ES-I3 (cell line): ENCODE measurements around the gene WDR20.

Source experiments
- H3K36me3 ChIP-seq: 2 replicates; pipeline ENCODE4 v1.6.1; 2013; ENCODE audit warnings: mild to moderate bottlenecking, low read length, control low read depth, moderate library complexity; ENCODE audit not compliant: insufficient read depth
- H3K4me1 ChIP-seq: 2 replicates; pipeline ENCODE4 v1.6.1; 2013; ENCODE audit warnings: mild to moderate bottlenecking, control low read depth, low read length; ENCODE audit not compliant: insufficient read depth
- H3K9ac ChIP-seq: 2 replicates; pipeline ENCODE4 v1.6.1; 2013; ENCODE audit warnings: low read depth, mild to moderate bottlenecking, low read length, moderate library complexity
- H3K9me3 ChIP-seq: 2 replicates; pipeline ENCODE4 v1.6.1; 2013; ENCODE audit warnings: mild to moderate bottlenecking, low read length, moderate library complexity; ENCODE audit not compliant: control insufficient read depth, insufficient read depth

WDR20 gene

DNA sequence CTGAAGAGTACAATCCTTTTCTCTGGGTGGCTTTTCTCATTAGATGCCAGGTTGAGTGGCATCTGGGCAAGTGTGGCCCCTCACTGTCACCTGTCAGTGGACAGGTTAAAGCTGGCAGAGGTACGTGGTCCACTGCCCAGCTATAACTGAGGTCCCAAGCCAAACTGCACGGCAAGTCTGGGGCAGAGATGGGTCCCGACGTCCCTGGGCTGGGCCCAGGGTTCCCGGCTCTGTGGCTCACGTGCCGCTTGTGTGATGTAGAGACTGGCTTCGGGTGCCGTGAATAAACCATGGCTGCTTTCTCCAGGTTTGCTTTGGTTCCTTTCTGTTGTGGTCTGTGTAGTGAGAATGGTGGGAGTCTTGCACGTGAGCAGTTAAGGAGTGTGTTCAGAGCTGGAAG lies 77.7 kb downstream of the WDR20 start:
- no peaks in the 10 kb centered on the region for H3K9me3 ChIP-seq
- no peak overlapping the region for H3K9ac ChIP-seq
- H3K4me1 ChIP-seq = 0 out of 2 replicates have a peak, but pooled peaks cover 6% of the 10 kb centered on the region
- no peaks in the 10 kb centered on the region for H3K36me3 ChIP-seq

DNA sequence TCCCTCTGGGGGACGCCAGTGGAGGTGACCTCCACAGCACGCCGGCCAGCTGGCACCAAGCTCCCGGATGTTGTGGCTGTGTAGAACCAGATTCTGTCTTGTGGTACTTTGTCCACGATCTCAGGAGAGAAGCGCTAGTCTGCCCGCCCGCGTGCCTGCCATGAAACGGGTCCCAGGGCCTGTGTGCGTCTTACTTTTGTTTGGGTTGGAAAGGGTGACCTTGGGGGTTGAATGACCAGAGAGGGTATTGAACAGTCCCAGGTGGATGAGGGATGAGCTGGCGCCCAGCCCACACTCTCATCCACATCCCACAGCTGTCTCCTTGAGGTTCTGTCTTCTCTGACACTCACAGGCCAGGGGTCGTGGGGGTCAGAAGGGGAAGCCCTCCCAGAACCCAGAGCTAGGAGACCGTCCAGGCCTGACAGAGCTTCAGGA lies 78.3 kb downstream of the WDR20 start:
- Histone ChIP-seq H3K4me1 (0 out of 2 replicates have a peak, but pooled peaks cover 6% of the 10 kb centered on the region), H3K9ac (no peak overlapping the region), H3K9me3 (no peaks in the 10 kb centered on the region), H3K36me3 (no peaks in the 10 kb centered on the region)

GRCh38 chr14:102218688-102219087 lies 79.0 kb downstream of the WDR20 start:
- H3K9ac ChIP-seq = no peak overlapping the region

GRCh38 chr14:102219316-102219715 lies 79.6 kb downstream of the WDR20 start:
- Histone ChIP-seq H3K9me3 (no peaks in the 10 kb centered on the region), H3K9ac (no peak overlapping the region), H3K4me1 (0 out of 2 replicates have a peak, but pooled peaks cover 6% of the 10 kb centered on the region), H3K36me3 (no peaks in the 10 kb centered on the region)

More at GRCh38 chr14:102218688-102219087, 79.0 kb downstream of the WDR20 start:
- Histone ChIP-seq H3K36me3 (no peaks in the 10 kb centered on the region), H3K9me3 (no peaks in the 10 kb centered on the region), H3K4me1 (0 out of 2 replicates have a peak, but pooled peaks cover 6% of the 10 kb centered on the region)

- no peak overlapping the region for H3K9ac ChIP-seq
- H3K4me1 ChIP-seq = 0 out of 2 replicates have a peak, but pooled peaks cover 6% of the 10 kb centered on the region
- H3K36me3 ChIP-seq = no peaks in the 10 kb centered on the region
- no peaks in the 10 kb centered on the region for H3K9me3 ChIP-seq
Measured at GRCh38 chr14:102220031-102220430, 80.3 kb downstream of the WDR20 start.

DNA sequence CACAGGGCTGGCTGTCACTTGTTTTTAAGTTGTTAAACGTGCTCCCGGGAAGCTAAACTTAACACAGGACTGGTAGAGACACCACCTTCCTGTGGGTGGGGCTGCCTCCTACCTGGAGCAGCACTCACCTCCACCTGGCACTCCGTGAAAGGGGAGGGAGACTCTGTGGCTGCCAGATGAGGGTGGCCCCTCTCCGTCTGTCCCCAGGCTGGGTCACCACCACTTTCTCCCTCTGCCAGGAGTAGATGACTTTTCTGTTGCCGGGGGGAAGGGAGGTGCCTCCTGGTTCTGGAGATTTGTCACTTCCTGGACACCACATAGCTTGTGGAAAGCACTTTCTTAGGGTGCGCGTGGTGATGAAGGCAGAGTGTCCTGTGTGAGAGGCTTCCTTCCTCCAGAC lies 81.3 kb downstream of the WDR20 start:
- Histone ChIP-seq H3K4me1 (0 out of 2 replicates have a peak, but pooled peaks cover 6% of the 10 kb centered on the region), H3K36me3 (no peaks in the 10 kb centered on the region), H3K9ac (no peak overlapping the region)

GRCh38 chr14:102222009-102222575 lies 82.4 kb downstream of the WDR20 start:
- H3K36me3 ChIP-seq = no peaks in the 10 kb centered on the region
- H3K4me1 ChIP-seq = 0 out of 2 replicates have a peak, but pooled peaks cover 6% of the 10 kb centered on the region
- no peak overlapping the region for H3K9ac ChIP-seq
- H3K9me3 ChIP-seq = no peaks in the 10 kb centered on the region

More for the DNA sequence above, 81.3 kb downstream of the WDR20 start:
- no peaks in the 10 kb centered on the region for H3K9me3 ChIP-seq

DNA sequence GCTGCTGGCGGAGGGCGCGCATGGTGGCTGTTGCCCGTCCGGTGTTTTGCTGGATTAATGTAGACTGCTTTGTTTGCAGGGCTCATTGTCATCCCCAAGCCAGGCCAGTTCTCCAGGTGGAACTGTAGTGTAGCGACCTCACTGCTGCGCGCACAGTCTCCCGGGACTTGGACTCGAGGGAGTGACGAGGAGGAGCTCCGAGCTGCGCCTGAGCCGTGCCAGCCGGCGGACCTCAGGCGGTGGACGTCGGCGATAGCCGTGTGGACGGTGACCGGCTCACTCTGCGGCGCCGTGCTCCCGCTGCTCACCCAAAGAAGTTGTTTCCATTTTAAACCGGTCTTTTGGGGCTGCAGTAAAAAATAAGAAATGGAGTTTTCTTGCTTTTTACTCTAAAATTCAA lies 83.1 kb downstream of the WDR20 start:
- Histone ChIP-seq H3K36me3 (no peaks in the 10 kb centered on the region), H3K4me1 (0 out of 2 replicates have a peak, but pooled peaks cover 6% of the 10 kb centered on the region), H3K9me3 (no peaks in the 10 kb centered on the region), H3K9ac (no peak overlapping the region)

DNA sequence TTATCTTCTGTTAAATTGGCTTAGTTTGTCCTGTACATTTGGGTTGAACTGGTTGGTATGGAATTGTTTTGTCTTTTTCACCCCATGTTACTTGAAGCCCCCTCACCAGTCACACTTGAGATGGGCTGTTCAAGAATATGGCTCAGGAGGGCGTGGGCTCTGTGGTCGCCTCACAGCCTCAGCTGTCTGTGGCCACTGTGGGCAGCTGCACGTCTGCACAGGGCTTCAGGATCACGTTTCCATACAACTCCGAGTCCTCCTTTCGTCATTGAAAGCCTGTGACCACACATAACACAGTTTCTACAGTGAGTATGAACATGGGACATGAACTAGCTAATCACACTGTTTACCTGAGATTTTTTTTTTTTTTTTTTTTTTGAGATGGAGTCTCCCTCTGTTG lies 84.0 kb downstream of the WDR20 start:
- Histone ChIP-seq H3K9me3 (no peaks in the 10 kb centered on the region), H3K36me3 (no peaks in the 10 kb centered on the region), H3K9ac (no peak overlapping the region), H3K4me1 (0 out of 2 replicates have a peak, but pooled peaks cover 6% of the 10 kb centered on the region)

- no peaks in the 10 kb centered on the region for H3K36me3 ChIP-seq
- no peaks in the 10 kb centered on the region for H3K9me3 ChIP-seq
- H3K4me1 ChIP-seq = 0 out of 2 replicates have a peak, but pooled peaks cover 6% of the 10 kb centered on the region
- H3K9ac ChIP-seq = no peak overlapping the region
Measured at GRCh38 chr14:102225386-102225785, 85.7 kb downstream of the WDR20 start.

GRCh38 chr14:102225936-102226335 lies 86.2 kb downstream of the WDR20 start:
- no peaks in the 10 kb centered on the region for H3K9me3 ChIP-seq
- H3K4me1 ChIP-seq = 0 out of 2 replicates have a peak, but pooled peaks cover 3% of the 10 kb centered on the region
- H3K36me3 ChIP-seq = no peaks in the 10 kb centered on the region
- H3K9ac ChIP-seq = no peak overlapping the region

- Histone ChIP-seq H3K9ac (no peak overlapping the region), H3K36me3 (no peaks in the 10 kb centered on the region), H3K9me3 (no peaks in the 10 kb centered on the region), H3K4me1 (no peaks in the 10 kb centered on the region)
Measured at GRCh38 chr14:102226356-102227125, 86.8 kb downstream of the WDR20 start.

DNA sequence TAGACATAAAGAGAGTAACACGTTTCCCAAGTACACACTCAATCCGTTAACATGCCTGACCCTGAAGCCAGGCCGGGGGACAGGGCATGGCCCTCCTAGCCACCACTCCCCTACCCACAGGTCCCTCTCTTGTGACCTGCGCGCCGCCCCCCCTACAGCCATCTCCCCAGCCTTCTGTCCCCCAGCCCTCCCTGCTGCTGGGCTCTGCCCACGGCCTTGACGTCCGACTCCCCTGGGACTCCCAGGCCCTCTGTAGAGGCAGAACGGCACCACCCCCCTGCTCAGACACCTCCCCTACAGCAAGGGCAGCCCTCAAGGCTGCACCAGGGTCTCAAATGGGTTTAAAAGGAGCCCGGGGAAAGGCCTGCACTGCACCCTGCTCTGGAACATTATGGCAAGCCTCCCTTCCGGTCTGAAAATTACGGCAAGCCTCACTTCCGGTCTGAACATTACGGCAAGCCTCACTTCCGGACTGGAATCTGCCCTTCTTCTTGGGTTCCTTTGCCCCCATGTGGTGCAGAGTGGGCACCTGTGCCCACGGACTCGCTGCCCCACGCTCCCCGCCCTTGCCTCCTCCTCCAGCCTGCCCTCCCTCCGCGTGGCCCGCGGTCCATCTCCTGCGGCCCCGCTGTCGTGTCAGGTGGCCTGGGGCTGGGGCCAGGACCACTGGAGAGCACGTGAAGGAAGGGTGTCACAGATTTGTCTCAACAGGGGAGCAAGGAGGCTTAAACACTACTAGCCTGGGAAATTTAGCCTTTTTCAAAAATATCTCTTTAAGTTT lies 87.7 kb downstream of the WDR20 start:
- no peaks in the 10 kb centered on the region for H3K9me3 ChIP-seq
- no peaks in the 10 kb centered on the region for H3K4me1 ChIP-seq
- H3K9ac ChIP-seq = no peak overlapping the region
- no peaks in the 10 kb centered on the region for H3K36me3 ChIP-seq

GRCh38 chr14:102229071-102229738 lies 89.5 kb downstream of the WDR20 start:
- H3K36me3 ChIP-seq = no peaks in the 10 kb centered on the region
- no peaks in the 10 kb centered on the region for H3K4me1 ChIP-seq
- no peak overlapping the region for H3K9ac ChIP-seq
- no peaks in the 10 kb centered on the region for H3K9me3 ChIP-seq
